Epithelial cell of esophagus (primary cell): Measurements from ENCODE around the gene COPS9.

Source experiments
- DNase-seq: peaks from one replicate; pipeline ENCODE4 v3.0.0; 2010; ENCODE audit warnings: low read depth
- H3K4me3 ChIP-seq: 2 replicates; pipeline ENCODE4 v1.5.1; 2011; ENCODE audit warnings: mild to moderate bottlenecking, low read length, control low read depth
- CTCF ChIP-seq: IDR thresholded peaks from 2 replicates; pipeline ENCODE4 v1.5.1; 2011; ENCODE audit warnings: low read depth, mild to moderate bottlenecking, low read length, control low read depth, inconsistent platforms; ENCODE audit not compliant: insufficient read depth; ENCODE audit errors: missing control alignments

COPS9 gene

GRCh38 chr2:240136013-240136670 is at the start of gene COPS9:
COPS9 (minus strand) TSS chr2:240136305; CDS start chr2:240136284, 21 bp downstream.
- no peak for TF ChIP-seq CTCF
- peak within 1 kb of the TSS; percentile 92 for H3K4me3 ChIP-seq
- peak; percentile 92 for DNase-seq

- TF ChIP-seq CTCF: no peak
- H3K4me3 ChIP-seq: no peak overlapping the region
- DNase-seq: no peak
Measured at GRCh38 chr2:240184656-240185055, 48.6 kb upstream of the COPS9 start.

- no peak for DNase-seq
- H3K4me3 ChIP-seq: no peak overlapping the region
- TF ChIP-seq CTCF: no peak
Measured at GRCh38 chr2:240183875-240184590, 47.9 kb upstream of the COPS9 start.

- TF ChIP-seq CTCF: no peak
- no peak for DNase-seq
- H3K4me3 ChIP-seq: no peak overlapping the region
Measured at GRCh38 chr2:240183006-240183874, 47.1 kb upstream of the COPS9 start.

- H3K4me3 ChIP-seq: no peak overlapping the region
- no peak for DNase-seq
- no peak for TF ChIP-seq CTCF
Measured at GRCh38 chr2:240182476-240182875, 46.4 kb upstream of the COPS9 start.

- no peak for TF ChIP-seq CTCF
- DNase-seq: no peak
- H3K4me3 ChIP-seq: no peak overlapping the region
Measured at GRCh38 chr2:240182001-240182400, 45.9 kb upstream of the COPS9 start.
